GM12878 (cell line): Measurements from ENCODE around the gene IRAK2. TPM values are rescaled to one million over a fixed set of nuclear protein-coding genes. Genes with fewer than 3 reads are reported as not detected.

Source experiments
- ATAC-seq: fragments of 200-7000 bp; cut with Tn5 transposase; 3 replicates; pipeline ENCODE4 v1.9.1; 2020; ENCODE audit warnings: mild to moderate bottlenecking, moderate library complexity
- BruUV-seq: library from RNA; stranded (reverse); fragments of 400-500 nt; replicated peaks from 2 replicates; lab custom pipeline; 2021; lab: Mats Ljungman, UMichigan
- CTCF ChIA-PET: fragments of 300-600 bp; sonication (Branson Sonifier 250); formaldehyde crosslinking; extraction: SDS; loops from one replicate; lab custom pipeline; 2021; ENCODE audit warnings: inconsistent platforms; lab: Yijun Ruan, JAX
- POLR2A ChIA-PET: fragments of 350-600 bp; formaldehyde crosslinking; extraction: SDS; loops from one replicate; lab custom pipeline; 2021; ENCODE audit warnings: inconsistent platforms; lab: Charles Lee
- RAD21 ChIA-PET: fragments of 300-600 bp; sonication (Branson Sonifier 250); formaldehyde crosslinking; loops from one replicate; lab custom pipeline; 2023; ENCODE audit warnings: antibody characterized with exemption; ENCODE audit not compliant: unreplicated experiment; lab: Charles Lee
- SMC1A ChIA-PET: fragments of 300-600 bp; sonication (Branson Sonifier 250); formaldehyde crosslinking; loops from one replicate; lab custom pipeline; 2023; ENCODE audit not compliant: unreplicated experiment, uncharacterized antibody; lab: Charles Lee
- DNase-seq: peaks from one replicate; pipeline ENCODE4 v3.0.0-alpha.2; 2011; ENCODE audit warnings: low read depth, low spot score
- FAIRE-seq: peaks from 3 replicates; lab custom pipeline; 2011; peaks lifted over from hg19 to GRCh38; lab: Jason Lieb, UNC
- H2AFZ ChIP-seq: 2 replicates; pipeline ENCODE4 v1.6.0; 2011; ENCODE audit warnings: low read depth, low read length, control low read depth; ENCODE audit not compliant: control insufficient read depth
- H3K27ac ChIP-seq: 2 replicates; pipeline ENCODE4 v1.5.1; 2011; ENCODE audit warnings: control low read depth; ENCODE audit not compliant: control insufficient read depth, insufficient read depth
- H3K27me3 ChIP-seq, 2 experiments: replicated peaks in 1 of 2; 2 replicates each; pipeline versions ENCODE4 v1.6.0 to v1.6.1; 2011; ENCODE audit warnings: low read length in 1 of 2; ENCODE audit not compliant: control insufficient read depth in 2 of 2, insufficient read depth in 2 of 2
- H3K36me3 ChIP-seq, 2 experiments: 2 replicates each; pipeline ENCODE4 v1.5.1; 2011; ENCODE audit warnings: low read length in 1 of 2; ENCODE audit not compliant: control insufficient read depth in 2 of 2, insufficient read depth in 2 of 2
- H3K4me1 ChIP-seq: 2 replicates; pipeline ENCODE4 v1.6.1; 2011; ENCODE audit warnings: mild to moderate bottlenecking, low read length, moderate library complexity, mixed read lengths; ENCODE audit not compliant: control insufficient read depth, insufficient read depth
- H3K4me2 ChIP-seq: 2 replicates; pipeline ENCODE4 v1.6.0; 2011; ENCODE audit warnings: control low read depth; ENCODE audit not compliant: control insufficient read depth, insufficient read depth
- H3K4me3 ChIP-seq: fragments of 200-600 bp; sonication (generic); 2 replicates; pipeline ENCODE4 v1.5.1; 2016
- H3K79me2 ChIP-seq: 2 replicates; pipeline ENCODE4 v1.6.0; 2011; ENCODE audit warnings: low read length; ENCODE audit not compliant: control insufficient read depth, insufficient read depth
- H3K9ac ChIP-seq: 2 replicates; pipeline ENCODE4 v1.8.0; 2011; ENCODE audit warnings: low read length, control low read depth, mixed read lengths; ENCODE audit not compliant: control insufficient read depth, insufficient read depth
- H3K9me3 ChIP-seq: replicated peaks from 3 replicates; pipeline ENCODE4 v1.5.1; 2011; ENCODE audit warnings: mild to moderate bottlenecking, low read length; ENCODE audit not compliant: control insufficient read depth, insufficient read depth
- H4K20me1 ChIP-seq: 2 replicates; pipeline ENCODE4 v1.6.0; 2011; ENCODE audit not compliant: control insufficient read depth, insufficient read depth
- NFXL1 ChIP-seq: fragments of 450-650 bp; IDR thresholded peaks from 2 replicates; pipeline ENCODE4 v1.6.1; 2017; ENCODE audit warnings: antibody characterized with exemption, mild to moderate bottlenecking, borderline replicate concordance
- WGBS: methylation state at CpG from one replicate; pipeline ENCODE4 v1.1.6; 2016; ENCODE audit warnings: low lambda C conversion rate; ENCODE audit not compliant: insufficient replicate concordance, insufficient coverage; ENCODE audit errors: missing lambda C conversion rate; 5-methylcytosine and 5-hydroxymethylcytosine counted together
- in situ Hi-C: fragments of 300-500 bp; cut with MboI; formaldehyde crosslinking; loops from 9 replicates; pipeline ENCODE4 v1.14.3; 2018; ENCODE audit warnings: mixed read lengths
- intact Hi-C: fragments of 100-400 bp; cut with micrococcal nuclease; formaldehyde crosslinking; loops from one replicate; pipeline ENCODE4 v1.14.2; 2022; ENCODE audit not compliant: unreplicated experiment
- polyA plus RNA-seq, 11 experiments: library from polyadenylated mRNA; depleted of rRNA in 4 of 11; unstranded in 6 of 11; stranded (reverse) in 5 of 11; fragments of >200 nt; fragmentation: Nextera tagmentation in 4 of 11; fragmentation: Illumina TruSeq in 1 of 11; extraction: Ambion mirVana in 4 of 11; extraction: Trizol in 1 of 11; gene quantifications; 1 replicate in 1 of 11; 2 replicates in 10 of 11; pipeline versions ENCODE4 v1.2.1 to v1.2.3, GENCODE V29; 2011 to 2016; ENCODE audit warnings: inconsistent platforms in 2 of 11, missing spikeins in 2 of 11, low read depth in 1 of 11
- total RNA-seq, 4 experiments: library from RNA; depleted of rRNA in 3 of 4; stranded (reverse); fragments of >200 nt in 3 of 4; fragmentation: Illumina TruSeq in 1 of 4; extraction: Trizol in 1 of 4; gene quantifications; 2 replicates each; pipeline versions ENCODE4 v1.2.1 to v1.2.3, GENCODE V29; 2013 to 2021
- TF ChIP-seq, protein P1 (sequence below): fragments of 450-650 bp; IDR thresholded peaks from 2 replicates; pipeline ENCODE4 v1.6.1; 2017; ENCODE audit warnings: mild to moderate bottlenecking

Gene IRAK2
- total and polyA plus RNA-seq, 10 of the 15 experiments (the other 5 are each of a cell fraction or from before 2014, with no cell fraction given), result 0.48 to 5.7 (median 4.5) TPM

DNA sequence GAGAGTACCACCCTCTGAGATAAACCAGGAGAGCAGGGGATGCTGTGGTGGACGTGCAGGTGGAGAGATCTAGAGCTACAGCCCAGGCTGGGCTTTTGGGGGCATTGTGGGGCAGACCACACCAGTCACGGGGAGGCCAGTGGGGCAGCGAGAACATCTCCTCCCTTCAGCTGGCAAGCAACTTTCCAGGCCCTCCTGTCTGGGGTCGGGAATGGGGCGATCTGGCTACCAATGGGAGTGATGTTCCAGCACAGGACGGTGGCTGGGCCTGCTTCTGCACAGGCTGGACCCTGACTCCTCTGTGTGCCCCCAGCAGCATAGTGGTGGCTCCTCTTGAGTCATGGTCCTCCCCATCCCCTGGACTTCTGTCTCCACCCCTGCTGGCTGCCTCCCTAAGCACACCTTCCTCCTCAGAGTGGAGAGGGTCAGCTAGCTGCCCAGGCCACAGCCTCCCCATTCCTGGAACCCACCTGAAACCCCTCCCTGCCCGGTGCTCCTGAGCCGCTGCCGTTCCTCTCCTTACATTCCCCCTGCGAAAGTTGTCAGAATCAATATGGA lies 16.1 kb downstream of the IRAK2 start:
- Histone ChIP-seq H3K36me3 (0 out of 4 replicates have a peak, but pooled peaks cover 0 to 4% of the 10 kb centered on the region in 2 experiments), H3K9ac (no peak overlapping the region), H3K27ac (peak overlapping the region; percentile 66), H3K4me3 (no peak overlapping the region), H4K20me1 (no peaks in the 10 kb centered on the region), H2AFZ (0 out of 2 replicates have a peak overlapping the region, but pooled peaks have one; percentile 16), H3K4me2 (0 out of 2 replicates have a peak overlapping the region, but pooled peaks have one; percentile 22), H3K27me3 (no peaks in the 10 kb centered on the region), H3K4me1 (peaks cover 17% of the 10 kb centered on the region), H3K79me2 (no peaks in the 10 kb centered on the region), H3K9me3 (no peaks in the 10 kb centered on the region)
- no peak for FAIRE-seq
- CTCF ChIA-PET, result interaction anchor here (1.0 to 2.6 kb wide), 4 partner anchors 9 to 18 kb away, joined by 3 to 11 read pairs (median 5); no protein-coding TSS in a partner anchor
- SMC1A ChIA-PET, result interaction anchor here (1.0 to 4.9 kb wide), 4 partner anchors 12 to 18 kb away, joined by 3 to 30 read pairs (median 4); no protein-coding TSS in a partner anchor
- in situ Hi-C loops, result no loop called here
- no peak for DNase-seq
- 0 out of 2 replicates have a peak, but pooled peaks have one; percentile 42 for TF ChIP-seq NFXL1
- TF ChIP-seq, protein P1, sequence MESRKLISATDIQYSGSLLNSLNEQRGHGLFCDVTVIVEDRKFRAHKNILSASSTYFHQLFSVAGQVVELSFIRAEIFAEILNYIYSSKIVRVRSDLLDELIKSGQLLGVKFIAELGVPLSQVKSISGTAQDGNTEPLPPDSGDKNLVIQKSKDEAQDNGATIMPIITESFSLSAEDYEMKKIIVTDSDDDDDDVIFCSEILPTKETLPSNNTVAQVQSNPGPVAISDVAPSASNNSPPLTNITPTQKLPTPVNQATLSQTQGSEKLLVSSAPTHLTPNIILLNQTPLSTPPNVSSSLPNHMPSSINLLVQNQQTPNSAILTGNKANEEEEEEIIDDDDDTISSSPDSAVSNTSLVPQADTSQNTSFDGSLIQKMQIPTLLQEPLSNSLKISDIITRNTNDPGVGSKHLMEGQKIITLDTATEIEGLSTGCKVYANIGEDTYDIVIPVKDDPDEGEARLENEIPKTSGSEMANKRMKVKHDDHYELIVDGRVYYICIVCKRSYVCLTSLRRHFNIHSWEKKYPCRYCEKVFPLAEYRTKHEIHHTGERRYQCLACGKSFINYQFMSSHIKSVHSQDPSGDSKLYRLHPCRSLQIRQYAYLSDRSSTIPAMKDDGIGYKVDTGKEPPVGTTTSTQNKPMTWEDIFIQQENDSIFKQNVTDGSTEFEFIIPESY, result no peak
- WGBS, result 81% methylated on average over 10 of the region's 10 CpGs
- POLR2A ChIA-PET, result interaction anchor here (0.8 to 2.2 kb wide), 4 partner anchors 10 to 43 kb away, joined by 3 to 18 read pairs (median 4); no protein-coding TSS in a partner anchor
- peak; percentile 26 for ATAC-seq
- BruUV-seq, result no TSS peak
- intact Hi-C loops, result loop anchor here (5.0 kb wide), 1 partner anchor 41 kb away; no protein-coding TSS in a partner anchor
- RAD21 ChIA-PET, result interaction anchor here (2.3 to 3.4 kb wide), 2 partner anchors 11 to 13 kb away, joined by 11 to 12 read pairs; no protein-coding TSS in a partner anchor
